Neural progenitor cell (in vitro differentiated cells): Measurements from ENCODE around the gene VTI1A. TPM values are rescaled to one million over a fixed set of nuclear protein-coding genes. Genes with fewer than 3 reads are reported as not detected.

Experiments used
- DNase-seq: peaks from one replicate; pipeline ENCODE4 v3.0.0-alpha.2; 2016; ENCODE audit warnings: low spot score
- H2AFZ ChIP-seq: fragments of 200-600 bp; sonication (generic); replicated peaks from 2 replicates; pipeline ENCODE4 v1.6.1; 2016; ENCODE audit warnings: antibody characterized with exemption
- H3F3A ChIP-seq: fragments of 200-600 bp; sonication (generic); 2 replicates; pipeline ENCODE4 v1.6.1; 2016; ENCODE audit warnings: antibody characterized with exemption, low read depth
- H3K27ac ChIP-seq: fragments of 200-600 bp; sonication (generic); 2 replicates; pipeline ENCODE4 v1.5.1; 2016; ENCODE audit warnings: mild to moderate bottlenecking
- H3K27me3 ChIP-seq: fragments of 200-600 bp; sonication (generic); 2 replicates; pipeline ENCODE4 v1.6.1; 2016; ENCODE audit warnings: mild to moderate bottlenecking, moderate library complexity
- H3K36me3 ChIP-seq: fragments of 200-600 bp; sonication (generic); 2 replicates; pipeline ENCODE4 v1.5.1; 2016
- H3K4me1 ChIP-seq: fragments of 200-600 bp; sonication (generic); 2 replicates; pipeline ENCODE4 v1.6.1; 2016; ENCODE audit warnings: mixed run types
- H3K4me2 ChIP-seq: fragments of 200-600 bp; sonication (generic); 2 replicates; pipeline ENCODE4 v1.6.1; 2016
- H3K4me3 ChIP-seq: fragments of 200-600 bp; sonication (generic); 2 replicates; pipeline ENCODE4 v1.5.1; 2016
- H3K79me2 ChIP-seq: fragments of 200-600 bp; sonication (generic); 2 replicates; pipeline ENCODE4 v1.6.1; 2016; ENCODE audit warnings: low read depth
- H3K9ac ChIP-seq: fragments of 200-600 bp; sonication (generic); 2 replicates; pipeline ENCODE4 v1.6.1; 2016
- H3K9me3 ChIP-seq: fragments of 200-600 bp; sonication (generic); 2 replicates; pipeline ENCODE4 v1.5.1; 2016; ENCODE audit warnings: low read depth
- H4K20me1 ChIP-seq: fragments of 200-600 bp; sonication (generic); 2 replicates; pipeline ENCODE4 v1.6.1; 2016; ENCODE audit warnings: low read depth
- H3K27ac Mint-ChIP-seq: 3 replicates; pipeline ENCODE4 v1.8.0; 2021; ENCODE audit warnings: mixed read lengths
- H3K27me3 Mint-ChIP-seq: 2 replicates; pipeline ENCODE4 v1.8.0; 2022; ENCODE audit warnings: low read depth, mild to moderate bottlenecking, inconsistent platforms, moderate library complexity, mixed read lengths; ENCODE audit not compliant: insufficient read depth
- H3K36me3 Mint-ChIP-seq: 3 replicates; pipeline ENCODE4 v1.8.0; 2021; ENCODE audit warnings: mixed read lengths
- H3K4me1 Mint-ChIP-seq: 3 replicates; pipeline ENCODE4 v1.8.0; 2021; ENCODE audit warnings: mixed read lengths
- H3K4me3 Mint-ChIP-seq: 3 replicates; pipeline ENCODE4 v1.8.0; 2021; ENCODE audit warnings: mild to moderate bottlenecking, moderate library complexity, mixed read lengths
- H3K9me3 Mint-ChIP-seq: 3 replicates; pipeline ENCODE4 v1.8.0; 2020; ENCODE audit warnings: mixed read lengths
- CTCF ChIP-seq: fragments of 200-600 bp; sonication (generic); IDR thresholded peaks from 2 replicates; pipeline ENCODE4 v1.5.1; 2017; ENCODE audit warnings: antibody characterized with exemption, mild to moderate bottlenecking
- EZH2 ChIP-seq: fragments of 200-600 bp; sonication (generic); IDR thresholded peaks from 2 replicates; pipeline ENCODE4 v1.6.1; 2017; ENCODE audit warnings: antibody characterized with exemption, mild to moderate bottlenecking, moderate library complexity
- EZH2phosphoT487 ChIP-seq: fragments of 200-600 bp; sonication (generic); IDR thresholded peaks from 2 replicates; pipeline ENCODE4 v1.6.1; 2017; ENCODE audit warnings: antibody characterized with exemption
- total RNA-seq: library from RNA; depleted of rRNA; stranded (reverse); fragments of >200 nt; gene quantifications from 2 replicates; pipeline ENCODE4 v1.2.3, GENCODE V29; 2015; ENCODE audit warnings: low replicate concordance

Gene VTI1A
- total RNA-seq, 1 donor from 2014 or later: 28.8 TPM

GRCh38 chr10:112634096-112634830, 187.2 kb downstream of the VTI1A start:
- Histone ChIP-seq H3F3A (peaks cover under 1% of the 10 kb centered on the region), H2AFZ (no peak overlapping the region), H3K27me3 (no peaks in the 10 kb centered on the region), H3K36me3 (no peaks in the 10 kb centered on the region), H3K79me2 (no peaks in the 10 kb centered on the region), H3K4me2 (no peak overlapping the region), H3K4me3 (no peak overlapping the region), H3K9me3 (no peaks in the 10 kb centered on the region), H3K27ac (no peak overlapping the region), H3K4me1 (peaks cover 37% of the 10 kb centered on the region), H4K20me1 (no peaks in the 10 kb centered on the region), H3K9ac (no peak overlapping the region)
- no peak for TF ChIP-seq EZH2phosphoT487
- no peak for TF ChIP-seq CTCF
- TF ChIP-seq EZH2: no peak
- no peaks in the 10 kb centered on the region for H3K36me3 Mint-ChIP-seq
- H3K4me3 Mint-ChIP-seq: no peak overlapping the region
- no peaks in the 10 kb centered on the region for H3K9me3 Mint-ChIP-seq
- DNase-seq: no peak
- peaks cover 2% of the 10 kb centered on the region for H3K27me3 Mint-ChIP-seq
- H3K4me1 Mint-ChIP-seq: peaks cover 13% of the 10 kb centered on the region
- no peak overlapping the region for H3K27ac Mint-ChIP-seq

- TF ChIP-seq CTCF (no peak), EZH2phosphoT487 (no peak), EZH2 (no peak)
- H3K4me1 Mint-ChIP-seq: peaks cover 5% of the 10 kb centered on the region
Measured at GRCh38 chr10:112637901-112638300, 190.9 kb downstream of the VTI1A start.

GRCh38 chr10:112639298-112639697, 192.3 kb downstream of the VTI1A start:
- Mint-ChIP-seq H3K9me3 (no peaks in the 10 kb centered on the region), H3K4me1 (peaks cover 5% of the 10 kb centered on the region), H3K4me3 (no peak overlapping the region), H3K27ac (no peak overlapping the region), H3K27me3 (no peaks in the 10 kb centered on the region), H3K36me3 (no peaks in the 10 kb centered on the region)
- H3K27ac ChIP-seq: no peak overlapping the region
- no peaks in the 10 kb centered on the region for H3K27me3 ChIP-seq
- H4K20me1 ChIP-seq: no peaks in the 10 kb centered on the region
- H3K79me2 ChIP-seq: no peaks in the 10 kb centered on the region
- DNase-seq: no peak
- TF ChIP-seq CTCF (no peak), EZH2 (no peak), EZH2phosphoT487 (no peak)
- no peak overlapping the region for H3K4me2 ChIP-seq
- H3K4me1 ChIP-seq: peaks cover 22% of the 10 kb centered on the region
- no peak overlapping the region for H3K4me3 ChIP-seq
- H3K36me3 ChIP-seq: no peaks in the 10 kb centered on the region
- H3K9ac ChIP-seq: no peak overlapping the region
- no peaks in the 10 kb centered on the region for H3F3A ChIP-seq
- no peaks in the 10 kb centered on the region for H3K9me3 ChIP-seq
- H2AFZ ChIP-seq: no peak overlapping the region

More at GRCh38 chr10:112637901-112638300, 190.9 kb downstream of the VTI1A start:
- Mint-ChIP-seq H3K27me3 (peaks cover 1% of the 10 kb centered on the region), H3K4me3 (no peak overlapping the region), H3K36me3 (no peaks in the 10 kb centered on the region), H3K27ac (no peak overlapping the region), H3K9me3 (no peaks in the 10 kb centered on the region)
- Histone ChIP-seq H3K79me2 (no peaks in the 10 kb centered on the region), H3K4me1 (peaks cover 22% of the 10 kb centered on the region), H3K27me3 (no peaks in the 10 kb centered on the region), H3F3A (no peaks in the 10 kb centered on the region), H3K4me2 (peak overlapping the region; percentile 13), H3K4me3 (no peak overlapping the region), H3K27ac (peak overlapping the region; percentile 2), H3K9me3 (no peaks in the 10 kb centered on the region), H3K9ac (no peak overlapping the region), H4K20me1 (no peaks in the 10 kb centered on the region), H2AFZ (no peak overlapping the region), H3K36me3 (no peaks in the 10 kb centered on the region)
- DNase-seq: peak; percentile 40
